NT2/D1 (cell line): ENCODE results near the gene C17orf100.

ENCODE experiments used
- SUZ12 ChIP-seq: IDR thresholded peaks from 2 replicates; pipeline ENCODE4 v1.6.1; 2011; ENCODE audit not compliant: insufficient read length, insufficient read depth; ENCODE audit errors: extremely low read depth
- YY1 ChIP-seq: IDR thresholded peaks from 2 replicates; pipeline ENCODE4 v1.6.1; 2011; ENCODE audit not compliant: insufficient read length, insufficient read depth
- ZNF274 ChIP-seq: IDR thresholded peaks from 2 replicates; pipeline ENCODE4 v1.6.1; 2011; ENCODE audit warnings: mild to moderate bottlenecking, low read depth, low read length

DNA sequence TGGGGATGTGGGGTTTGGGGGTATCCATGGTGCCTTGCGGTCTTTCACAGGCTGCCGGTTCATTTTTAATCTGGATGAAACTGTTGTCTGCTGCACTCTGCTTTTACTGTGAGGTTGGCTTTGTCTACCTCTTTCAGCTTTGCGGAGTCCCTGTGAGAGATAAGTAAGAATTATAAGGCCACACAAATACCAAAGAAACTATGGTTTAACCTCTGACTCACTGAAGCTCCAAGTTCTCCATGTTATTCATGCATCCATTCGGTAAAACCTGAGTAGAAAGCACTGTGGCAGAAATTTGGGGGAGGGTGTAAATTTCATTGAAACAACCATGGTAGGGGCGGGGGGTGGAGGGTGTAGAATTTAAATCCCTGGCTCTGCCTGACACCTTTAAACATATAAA lies 41.6 kb upstream of the C17orf100 start:
- TF ChIP-seq YY1 (no peak), SUZ12 (no peak), ZNF274 (no peak)
